H9 (cell line): ENCODE data around the gene SSB. TPM values are rescaled to one million over a fixed set of nuclear protein-coding genes. Genes with fewer than 3 reads are reported as not detected.

Source experiments
- DNase-seq: peaks from one replicate; pipeline ENCODE4 v3.0.0-alpha.2; 2017
- H2AFZ ChIP-seq: one replicate; pipeline ENCODE4 v1.6.1; 2013; ENCODE audit warnings: mild to moderate bottlenecking, low read length, control low read depth, moderate library complexity
- H2AK5ac ChIP-seq: 2 replicates; pipeline ENCODE4 v1.6.1; 2013; ENCODE audit warnings: low read length, control low read depth, mixed read lengths; ENCODE audit not compliant: insufficient read length
- H2BK120ac ChIP-seq: one replicate; pipeline ENCODE4 v1.6.1; 2013; ENCODE audit warnings: low read depth, mild to moderate bottlenecking, low read length, control low read depth, inconsistent platforms; ENCODE audit not compliant: poor library complexity, severe bottlenecking
- H2BK12ac ChIP-seq: 2 replicates; pipeline ENCODE4 v1.6.1; 2013; ENCODE audit warnings: low read length, control low read depth, mixed read lengths, low read depth; ENCODE audit not compliant: insufficient read length
- H2BK15ac ChIP-seq: 2 replicates; pipeline ENCODE4 v1.6.1; 2013; ENCODE audit warnings: low read depth, low read length, control low read depth
- H2BK20ac ChIP-seq: one replicate; pipeline ENCODE4 v1.6.1; 2013; ENCODE audit warnings: low read depth, mild to moderate bottlenecking, low read length, control low read depth, inconsistent platforms; ENCODE audit not compliant: poor library complexity, severe bottlenecking
- H2BK5ac ChIP-seq: 2 replicates; pipeline ENCODE4 v1.6.1; 2013; ENCODE audit warnings: low read length, control low read depth, mixed read lengths; ENCODE audit not compliant: insufficient read length
- H3K14ac ChIP-seq: 2 replicates; pipeline ENCODE4 v1.6.1; 2013; ENCODE audit warnings: low read length, control low read depth; ENCODE audit not compliant: insufficient read depth
- H3K18ac ChIP-seq: 2 replicates; pipeline ENCODE4 v1.6.1; 2013; ENCODE audit warnings: low read depth, mild to moderate bottlenecking, mixed read lengths, low read length, control low read depth; ENCODE audit not compliant: insufficient read length
- H3K23ac ChIP-seq: 2 replicates; pipeline ENCODE4 v1.6.1; 2013; ENCODE audit warnings: low read length, control low read depth, mixed read lengths, low read depth; ENCODE audit not compliant: insufficient read length
- H3K23me2 ChIP-seq: 2 replicates; pipeline ENCODE4 v1.6.1; 2013; ENCODE audit warnings: low read depth, mild to moderate bottlenecking, mixed read lengths, low read length, control low read depth; ENCODE audit not compliant: insufficient read length, poor library complexity, severe bottlenecking
- H3K27ac ChIP-seq: 2 replicates; pipeline ENCODE4 v1.5.1; 2013; ENCODE audit warnings: low read length, control low read depth, mixed read lengths, low read depth; ENCODE audit not compliant: insufficient read length
- H3K27me3 ChIP-seq: 2 replicates; pipeline ENCODE4 v1.6.1; 2013; ENCODE audit warnings: low read length, control low read depth, inconsistent platforms; ENCODE audit not compliant: insufficient read depth
- H3K4ac ChIP-seq: 2 replicates; pipeline ENCODE4 v1.6.1; 2013; ENCODE audit warnings: low read depth, mild to moderate bottlenecking, control low read depth, inconsistent platforms, low read length, moderate library complexity
- H3K4me1 ChIP-seq: 2 replicates; pipeline ENCODE4 v1.6.1; 2013; ENCODE audit warnings: low read length, control low read depth, inconsistent platforms; ENCODE audit not compliant: insufficient read depth
- H3K4me2 ChIP-seq: 2 replicates; pipeline ENCODE4 v1.6.1; 2013; ENCODE audit warnings: low read length, control low read depth, mixed read lengths; ENCODE audit not compliant: insufficient read length, insufficient read depth
- H3K56ac ChIP-seq: 2 replicates; pipeline ENCODE4 v1.6.1; 2013; ENCODE audit warnings: low read depth, mild to moderate bottlenecking, mixed read lengths, low read length, control low read depth; ENCODE audit not compliant: insufficient read length
- H3K79me1 ChIP-seq: 2 replicates; pipeline ENCODE4 v1.6.1; 2013; ENCODE audit warnings: low read depth, mild to moderate bottlenecking, moderate library complexity, low read length, control low read depth, inconsistent platforms; ENCODE audit not compliant: insufficient read depth, poor library complexity, severe bottlenecking
- H3K79me2 ChIP-seq: 2 replicates; pipeline ENCODE4 v1.6.1; 2013; ENCODE audit warnings: low read length, control low read depth, inconsistent platforms; ENCODE audit not compliant: insufficient read depth
- H3K9ac ChIP-seq: 2 replicates; pipeline ENCODE4 v1.6.1; 2013; ENCODE audit warnings: low read length, control low read depth, mixed read lengths; ENCODE audit not compliant: insufficient read length; ENCODE audit errors: extremely low read depth
- H3K9me3 ChIP-seq: one replicate; pipeline ENCODE4 v1.6.1; 2013; ENCODE audit warnings: low read depth, low read length, inconsistent platforms; ENCODE audit not compliant: control insufficient read depth
- H3T11ph ChIP-seq: one replicate; pipeline ENCODE4 v1.6.1; 2013; ENCODE audit warnings: mild to moderate bottlenecking, low read length, control low read depth, inconsistent platforms
- H4K20me1 ChIP-seq: one replicate; pipeline ENCODE4 v1.6.1; 2013; ENCODE audit not compliant: control insufficient read depth, insufficient read length, insufficient read depth
- H4K5ac ChIP-seq: 2 replicates; pipeline ENCODE4 v1.6.1; 2013; ENCODE audit warnings: low read depth, mild to moderate bottlenecking, mixed read lengths, low read length, control low read depth; ENCODE audit not compliant: insufficient read length
- H4K8ac ChIP-seq: replicated peaks from 2 replicates; pipeline ENCODE4 v1.6.1; 2013; ENCODE audit warnings: low read length, control low read depth, mixed read lengths, low read depth; ENCODE audit not compliant: insufficient read length
- H4K91ac ChIP-seq: 2 replicates; pipeline ENCODE4 v1.6.1; 2013; ENCODE audit warnings: low read depth, mild to moderate bottlenecking, moderate library complexity, mixed read lengths, low read length, control low read depth; ENCODE audit not compliant: insufficient read length
- H3K27ac Mint-ChIP-seq, 3 experiments: 2 replicates in 2 of 3; 3 replicates in 1 of 3; pipeline ENCODE4 v1.8.0; 2020 to 2021; ENCODE audit warnings: mixed read lengths in 3 of 3, mild to moderate bottlenecking in 1 of 3, moderate library complexity in 1 of 3
- H3K27me3 Mint-ChIP-seq: 2 replicates; pipeline ENCODE4 v1.8.0; 2021; ENCODE audit warnings: low read depth, mild to moderate bottlenecking, moderate library complexity, mixed read lengths
- H3K36me3 Mint-ChIP-seq, 3 experiments: 2 replicates in 2 of 3; 3 replicates in 1 of 3; pipeline ENCODE4 v1.8.0; 2020 to 2021; ENCODE audit warnings: low read depth in 3 of 3, mixed read lengths in 3 of 3; ENCODE audit not compliant: insufficient read depth in 1 of 3
- H3K4me1 Mint-ChIP-seq, 2 experiments: 2 replicates each; pipeline ENCODE4 v1.8.0; 2020; ENCODE audit warnings: mixed read lengths in 2 of 2
- H3K4me3 Mint-ChIP-seq, 2 experiments: 2 replicates in 1 of 2; 3 replicates in 1 of 2; pipeline ENCODE4 v1.8.0; 2020 to 2021; ENCODE audit warnings: mild to moderate bottlenecking in 2 of 2, mixed read lengths in 2 of 2, moderate library complexity in 1 of 2
- H3K9me3 Mint-ChIP-seq, 2 experiments: 2 replicates in 1 of 2; 3 replicates in 1 of 2; pipeline ENCODE4 v1.8.0; 2020; ENCODE audit warnings: mild to moderate bottlenecking in 2 of 2, mixed read lengths in 2 of 2, moderate library complexity in 1 of 2
- WGBS: extraction: QIAGEN DNeasy Blood & Tissue Kit; methylation state at CpG from one replicate; pipeline ENCODE4 v1.1.7; 2013; ENCODE audit warnings: missing lambda C conversion rate, low lambda C conversion rate, mixed read lengths; ENCODE audit not compliant: insufficient read length; ENCODE audit errors: extremely low coverage; 5-methylcytosine and 5-hydroxymethylcytosine counted together
- total RNA-seq: library from RNA; stranded (reverse); gene quantifications from 2 replicates; pipeline ENCODE4 v1.2.1, GENCODE V29; 2021
- TF ChIP-seq, protein P1 (sequence below): fragments of 200-600 bp; sonication (generic); conservative IDR thresholded peaks from 3 replicates; pipeline ENCODE4 v1.8.0; 2021; ENCODE audit warnings: antibody characterized with exemption, mild to moderate bottlenecking

SSB gene
- total RNA-seq, 1 experiment from 2014 or later = 248 TPM

GRCh38 chr2:169772651-169773050 is 26.0 kb upstream of the SSB start:
- Mint-ChIP-seq H3K27ac (no peak overlapping the region), H3K27me3 (no peaks in the 10 kb centered on the region), H3K4me1 (peaks cover under 1% of the 10 kb centered on the region in 2 experiments; a peak in 1 of 4 replicates), H3K36me3 (no peaks in the 10 kb centered on the region), H3K4me3 (no peak overlapping the region), H3K9me3 (no peaks in the 10 kb centered on the region)
- no peak overlapping the region for H4K5ac ChIP-seq
- H3T11ph ChIP-seq = no peak overlapping the region
- H2AK5ac ChIP-seq = no peak overlapping the region
- no peak overlapping the region for H4K8ac ChIP-seq
- no peaks in the 10 kb centered on the region for H3K79me2 ChIP-seq
- H3K23me2 ChIP-seq = no peaks in the 10 kb centered on the region
- no peaks in the 10 kb centered on the region for H3K4me1 ChIP-seq
- H3K9ac ChIP-seq = no peak overlapping the region
- H2AFZ ChIP-seq = no peak overlapping the region
- H2BK15ac ChIP-seq = no peak overlapping the region
- H2BK120ac ChIP-seq = no peak overlapping the region
- no peaks in the 10 kb centered on the region for H3K27me3 ChIP-seq
- no peak for DNase-seq
- no peak overlapping the region for H4K91ac ChIP-seq
- H2BK5ac ChIP-seq = no peak overlapping the region
- no peak overlapping the region for H3K4me2 ChIP-seq
- no peak overlapping the region for H3K14ac ChIP-seq
- no peak overlapping the region for H3K4ac ChIP-seq
- TF ChIP-seq, protein P1, sequence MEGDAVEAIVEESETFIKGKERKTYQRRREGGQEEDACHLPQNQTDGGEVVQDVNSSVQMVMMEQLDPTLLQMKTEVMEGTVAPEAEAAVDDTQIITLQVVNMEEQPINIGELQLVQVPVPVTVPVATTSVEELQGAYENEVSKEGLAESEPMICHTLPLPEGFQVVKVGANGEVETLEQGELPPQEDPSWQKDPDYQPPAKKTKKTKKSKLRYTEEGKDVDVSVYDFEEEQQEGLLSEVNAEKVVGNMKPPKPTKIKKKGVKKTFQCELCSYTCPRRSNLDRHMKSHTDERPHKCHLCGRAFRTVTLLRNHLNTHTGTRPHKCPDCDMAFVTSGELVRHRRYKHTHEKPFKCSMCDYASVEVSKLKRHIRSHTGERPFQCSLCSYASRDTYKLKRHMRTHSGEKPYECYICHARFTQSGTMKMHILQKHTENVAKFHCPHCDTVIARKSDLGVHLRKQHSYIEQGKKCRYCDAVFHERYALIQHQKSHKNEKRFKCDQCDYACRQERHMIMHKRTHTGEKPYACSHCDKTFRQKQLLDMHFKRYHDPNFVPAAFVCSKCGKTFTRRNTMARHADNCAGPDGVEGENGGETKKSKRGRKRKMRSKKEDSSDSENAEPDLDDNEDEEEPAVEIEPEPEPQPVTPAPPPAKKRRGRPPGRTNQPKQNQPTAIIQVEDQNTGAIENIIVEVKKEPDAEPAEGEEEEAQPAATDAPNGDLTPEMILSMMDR = no peak
- H3K56ac ChIP-seq = no peak overlapping the region
- H2BK20ac ChIP-seq = no peak overlapping the region
- no peaks in the 10 kb centered on the region for H3K79me1 ChIP-seq
- no peak overlapping the region for H3K27ac ChIP-seq
- H3K23ac ChIP-seq = no peak overlapping the region
- no peaks in the 10 kb centered on the region for H4K20me1 ChIP-seq
- no CpG with 5 or more reads among the region's 2 CpGs for WGBS
- H3K18ac ChIP-seq = no peak overlapping the region
- no peak overlapping the region for H2BK12ac ChIP-seq
- H3K9me3 ChIP-seq = no peaks in the 10 kb centered on the region
